Measurements from ENCODE around the gene SPOCK1.

DNA sequence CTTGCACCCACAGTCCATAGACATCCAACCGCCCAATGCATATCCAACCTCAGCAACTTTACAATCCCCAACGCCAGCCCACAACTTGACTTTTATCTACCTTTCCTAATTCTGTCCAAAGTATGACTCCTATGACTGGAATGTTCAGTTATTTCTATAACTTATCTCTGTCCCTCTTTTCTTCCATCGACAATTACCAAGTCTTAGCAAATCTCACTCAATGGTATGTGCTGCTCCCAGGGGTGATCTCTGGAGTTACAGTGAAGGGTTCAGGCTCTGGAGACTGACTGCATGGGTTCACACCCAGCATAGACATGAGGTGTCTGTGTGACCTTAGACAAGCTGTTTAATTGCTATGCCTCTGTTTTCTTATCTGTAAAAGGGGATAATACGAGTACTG, 106.9 kb downstream of the SPOCK1 start:
- no peak for TF ChIP-seq CTCF (IDR thresholded peaks at IDR 0.05; ENCODE audit: insufficient read depth, low read length)
- no peak for TF ChIP-seq SPI1 (IDR thresholded peaks at IDR 0.05; ENCODE audit: borderline replicate concordance, low read depth)
- no peak for TF ChIP-seq POLR2AphosphoS5 (IDR thresholded peaks at IDR 0.05; ENCODE audit: low read depth)
- TF ChIP-seq GABPA (IDR thresholded peaks at IDR 0.05; ENCODE audit: low read depth): no peak

Measured in HL-60 (cell line).